Left lung (tissue), 10 donors: ENCODE data around the gene TMPRSS12. TPM values are rescaled to one million over a fixed set of nuclear protein-coding genes. Genes with fewer than 3 reads are reported as not detected.
"Not testable (repeated sequence)": the region's sequence is repeated elsewhere in the genome, so short reads cannot be mapped to it uniquely, and the experiment has no call there.

Experiments used
- ATAC-seq: fragments of 200-7000 bp; cut with Tn5 transposase; one replicate; pipeline ENCODE4 v1.9.1; 2020; ENCODE audit warnings: moderate library complexity
- DNase-seq, 4 donors: peaks; one replicate each; pipeline ENCODE4 v3.0.0-alpha.2; 2013 to 2020
- H3K27ac ChIP-seq, 2 donors: fragments of 200-600 bp; sonication (generic) in 1 of 2; one replicate each; pipeline versions ENCODE4 v1.5.0 to v1.8.0; 2020 to 2021
- H3K27me3 ChIP-seq, 2 donors: fragments of 200-600 bp; sonication (generic) in 1 of 2; one replicate each; pipeline versions ENCODE4 v1.5.0 to v1.8.0; 2020 to 2021
- H3K36me3 ChIP-seq, 2 donors: fragments of 200-600 bp; sonication (generic) in 1 of 2; one replicate each; pipeline versions ENCODE4 v1.5.0 to v1.8.0; 2020 to 2021
- H3K4me1 ChIP-seq, 2 donors: fragments of 200-600 bp; one replicate each; pipeline ENCODE4 v1.8.0; 2021
- H3K4me3 ChIP-seq, 2 donors: fragments of 200-600 bp; sonication (generic) in 1 of 2; one replicate each; pipeline versions ENCODE4 v1.5.0 to v1.8.0; 2020 to 2021; ENCODE audit warnings: mild to moderate bottlenecking in 1 of 2
- H3K9me3 ChIP-seq, 2 donors: fragments of 200-600 bp; sonication (generic) in 1 of 2; one replicate each; pipeline versions ENCODE4 v1.5.0 to v1.8.0; 2020 to 2021
- CTCF ChIP-seq, 2 donors: fragments of 200-600 bp; sonication (generic) in 1 of 2; IDR thresholded peaks; one replicate each; pipeline versions ENCODE4 v1.5.0 to v1.8.0; 2021; ENCODE audit warnings: antibody characterized with exemption in 2 of 2
- intact Hi-C, 2 donors: fragments of 100-400 bp; cut with DNase I; formaldehyde crosslinking; loops; one replicate each; pipeline versions ENCODE4 v1.11.2 to v1.14.2; 2022
- polyA plus RNA-seq, 6 donors: library from polyadenylated mRNA; unstranded; fragments of 120-200 nt; gene quantifications; one replicate each; pipeline ENCODE4 v1.2.1, GENCODE V29; 2013; ENCODE audit not compliant: insufficient read length in 6 of 6
- total RNA-seq, 2 donors: library from RNA; stranded (reverse); fragmentation: NEBNext Ultra II Directional; extraction: Animal tissue kit (Norgen Biotek cat#: 25700); gene quantifications; one replicate each; pipeline ENCODE4 v1.2.1, GENCODE V29; 2021
- donor health status: DM: no; HTN: yes; CAD: no.
- donor health status: DM: no; HTN: no; CAD: no.

TMPRSS12 gene
- total and polyA plus RNA-seq, 8 donors, result 0.06 to 0.12 (median 0.08) TPM; not detected in 4

DNA sequence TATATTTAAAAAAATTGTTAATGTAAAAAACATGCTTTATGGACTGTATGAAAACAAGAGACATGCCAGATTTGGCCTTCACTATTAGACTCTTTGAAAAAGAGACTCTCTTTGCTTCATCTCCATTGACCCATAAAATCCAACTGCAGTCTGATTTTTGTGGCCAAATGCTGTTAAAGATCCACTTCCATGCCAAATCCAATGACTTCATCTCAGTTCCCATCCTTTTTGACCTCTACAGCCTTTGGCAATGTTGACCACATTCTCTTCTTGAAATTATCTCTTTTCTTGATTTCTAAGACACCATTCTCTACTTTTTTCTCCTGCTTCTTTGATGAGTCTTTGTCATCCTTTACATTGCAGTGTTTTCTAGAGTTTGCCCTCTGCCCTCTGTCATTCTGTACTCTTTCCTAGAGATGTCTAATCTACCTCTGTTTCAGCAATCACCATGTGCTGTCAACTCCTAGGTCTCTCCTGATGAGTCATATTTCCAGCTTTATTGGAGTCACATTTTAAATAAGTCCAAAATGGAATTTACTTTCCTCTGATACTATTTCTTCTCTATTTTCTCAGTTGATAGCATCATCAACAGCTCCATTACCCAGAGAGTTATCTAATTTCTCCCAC lies 2.4 kb downstream of the TMPRSS12 start:
- no peak for ATAC-seq

GRCh38 chr12:50848963-50849362 lies 6.2 kb downstream of the TMPRSS12 start:
- intact Hi-C loops, result no loop called here
- DNase-seq (no peak), ATAC-seq (no peak)
- TF ChIP-seq CTCF (IDR thresholded peaks at IDR 0.05), result no peak
- H3K4me3 ChIP-seq, result no peak overlapping the region
- H3K27ac ChIP-seq, result no peak overlapping the region
- H3K9me3 ChIP-seq, result no peaks in the 10 kb centered on the region
- no peaks in the 10 kb centered on the region for H3K4me1 ChIP-seq
- no peaks in the 10 kb centered on the region for H3K36me3 ChIP-seq
- H3K27me3 ChIP-seq, result no peaks in the 10 kb centered on the region

More for the DNA sequence above, 2.4 kb downstream of the TMPRSS12 start:
- DNase-seq, result no peak
- H3K4me3 ChIP-seq, result no peak overlapping the region
- H3K36me3 ChIP-seq, result no peaks in the 10 kb centered on the region
- no peaks in the 10 kb centered on the region for H3K4me1 ChIP-seq
- peaks cover 0 to 6% of the 10 kb centered on the region in 2 donors for H3K9me3 ChIP-seq
- H3K27ac ChIP-seq, result no peak overlapping the region
- TF ChIP-seq CTCF (IDR thresholded peaks at IDR 0.05), result no peak
- intact Hi-C loops, result no loop called here
- H3K27me3 ChIP-seq, result peaks cover 0 to 10% of the 10 kb centered on the region in 2 donors

GRCh38 chr12:50855218-50855617 lies 12.5 kb downstream of the TMPRSS12 start:
- intact Hi-C loops, result not testable (repeated sequence)

DNA sequence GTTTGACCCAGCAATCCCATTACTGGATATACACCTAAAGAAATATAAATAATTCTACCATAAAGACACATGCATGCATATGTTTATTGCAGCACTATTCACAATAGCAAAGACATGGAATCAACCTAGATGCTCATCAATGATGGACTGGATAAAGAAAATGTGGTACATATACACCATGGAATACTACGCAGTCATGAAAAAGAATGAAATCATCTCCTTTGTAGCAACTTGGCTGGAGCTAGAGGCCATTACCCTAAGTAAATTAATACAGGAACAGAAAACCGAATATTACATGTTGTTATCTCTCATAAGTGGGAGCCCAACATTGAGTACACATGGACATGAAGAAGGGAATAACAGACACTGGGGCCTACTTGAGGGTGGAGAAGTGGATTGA lies 13.0 kb downstream of the TMPRSS12 start:
- H3K4me3 ChIP-seq, H3K4me1 ChIP-seq, DNase-seq, H3K9me3 ChIP-seq, ATAC-seq, H3K27me3 ChIP-seq, intact Hi-C loops, H3K36me3 ChIP-seq, H3K27ac ChIP-seq: not testable (repeated sequence)

More at GRCh38 chr12:50855218-50855617, 12.5 kb downstream of the TMPRSS12 start:
- not testable (repeated sequence) for H3K27me3 ChIP-seq, DNase-seq, H3K4me1 ChIP-seq, H3K36me3 ChIP-seq, ATAC-seq, H3K9me3 ChIP-seq, H3K4me3 ChIP-seq, H3K27ac ChIP-seq

DNA sequence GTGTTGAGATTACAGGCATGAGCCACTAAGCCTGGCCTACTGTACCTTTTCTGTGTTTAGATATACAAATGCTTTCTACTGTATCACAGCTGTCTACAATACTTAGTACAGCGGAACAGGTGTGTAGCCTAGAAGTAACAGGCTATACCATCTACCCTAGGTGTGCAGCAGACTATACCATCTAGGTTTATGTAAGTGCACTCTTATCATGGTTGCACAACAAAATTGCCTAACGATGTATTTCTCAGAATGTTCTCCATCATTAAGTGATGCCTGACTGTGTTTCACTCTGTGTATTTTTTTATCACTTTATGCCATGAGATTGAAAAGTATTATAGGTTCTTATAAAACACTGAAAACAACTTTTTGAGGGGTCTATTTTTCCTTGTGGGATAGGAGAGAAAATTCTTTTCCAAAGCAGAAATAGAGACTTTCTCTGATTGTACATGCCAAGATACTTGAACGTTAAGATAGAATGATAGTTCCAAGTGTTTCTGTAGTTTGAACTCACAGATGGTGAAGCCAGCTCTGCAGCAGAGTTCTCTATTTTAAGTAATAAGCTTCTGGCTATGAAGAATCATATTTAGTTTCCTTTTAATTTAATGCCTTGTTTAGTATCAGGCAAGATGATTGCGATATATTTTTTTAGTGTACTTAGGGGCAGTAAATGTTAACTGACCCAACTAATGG lies 17.0 kb downstream of the TMPRSS12 start:
- Histone ChIP-seq H3K27ac (no peak overlapping the region), H3K4me3 (no peak overlapping the region), H3K9me3 (peaks cover 0 to 6% of the 10 kb centered on the region in 2 donors), H3K4me1 (no peaks in the 10 kb centered on the region), H3K36me3 (no peaks in the 10 kb centered on the region), H3K27me3 (no peaks in the 10 kb centered on the region)
- DNase-seq (no peak), ATAC-seq (no peak)
- intact Hi-C loops, result no loop called here
- no peak for TF ChIP-seq CTCF (IDR thresholded peaks at IDR 0.05)

DNA sequence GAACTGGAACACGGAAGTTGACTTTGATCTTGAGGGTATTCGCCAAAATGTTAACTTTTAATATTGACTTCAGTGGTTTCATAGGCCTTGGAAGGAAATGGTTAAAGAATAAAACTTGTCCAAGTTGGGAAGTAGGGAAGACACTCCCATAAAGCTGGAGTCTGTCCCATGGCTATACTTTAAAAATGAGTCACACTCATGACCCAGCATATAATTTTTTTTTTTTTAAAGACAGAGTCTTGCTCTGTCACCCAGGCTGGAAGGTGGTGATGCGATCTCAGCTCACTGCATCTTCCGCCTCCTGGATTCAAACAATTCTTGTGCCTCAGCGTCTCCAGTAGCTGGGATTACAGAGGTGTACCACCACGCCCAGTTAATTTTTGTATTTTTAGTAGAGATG lies 19.6 kb downstream of the TMPRSS12 start:
- H3K4me3 ChIP-seq, result no peak overlapping the region
- no peak for DNase-seq
- TF ChIP-seq CTCF (IDR thresholded peaks at IDR 0.05), result no peak
- ATAC-seq, result no peak
- no peak overlapping the region for H3K27ac ChIP-seq
- H3K36me3 ChIP-seq, result no peaks in the 10 kb centered on the region
- no peaks in the 10 kb centered on the region for H3K4me1 ChIP-seq
- intact Hi-C loops, result no loop called here
- H3K27me3 ChIP-seq, result no peaks in the 10 kb centered on the region
- peaks cover 0 to 13% of the 10 kb centered on the region in 2 donors for H3K9me3 ChIP-seq
